CMK (cell line): Measurements from ENCODE around the gene RHOC.
A peak's percentile ranks its signal among the peaks of the same experiment; 100 is the strongest.

Experiments
- DNase-seq: peaks from one replicate; pipeline ENCODE4 v3.0.0-alpha.2; 2010; ENCODE audit warnings: low read depth

The RHOC gene

GRCh38 chr1:112701227-112702066 lies 5.5 kb downstream of the RHOC start:
- no peak for DNase-seq

GRCh38 chr1:112700290-112701226 lies 6.4 kb downstream of the RHOC start:
- peak; percentile 99 for DNase-seq

DNA sequence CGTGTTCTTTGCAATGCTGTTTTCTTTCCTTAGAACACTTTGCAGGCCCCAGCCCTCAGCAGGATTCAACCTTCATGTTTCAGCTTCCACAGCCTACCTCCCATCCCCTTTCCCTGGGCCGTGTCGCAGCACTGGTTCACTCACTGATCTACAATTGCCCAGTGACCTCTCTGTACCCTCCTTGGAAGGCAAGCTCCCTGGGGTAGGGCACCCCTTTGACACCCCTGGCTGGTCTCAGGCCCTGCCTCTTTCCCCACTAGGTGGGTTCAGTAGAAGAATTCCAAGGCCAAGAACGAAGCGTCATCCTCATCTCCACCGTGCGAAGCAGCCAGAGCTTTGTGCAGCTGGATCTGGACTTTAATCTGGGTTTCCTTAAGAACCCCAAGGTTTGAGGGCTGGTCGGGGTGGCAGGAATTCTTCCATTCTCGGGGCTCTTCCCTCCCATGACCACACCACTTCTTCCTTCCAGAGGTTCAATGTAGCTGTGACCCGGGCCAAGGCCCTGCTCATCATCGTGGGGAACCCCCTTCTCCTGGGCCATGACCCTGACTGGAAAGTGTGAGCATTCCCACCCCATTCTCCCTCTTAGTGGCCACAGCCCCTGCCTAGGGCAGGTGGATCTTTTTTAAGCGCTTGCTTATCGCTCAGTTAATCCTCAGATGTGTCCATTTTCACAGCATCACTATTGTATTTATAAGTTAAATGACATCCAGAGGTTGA lies 7.3 kb downstream of the RHOC start:
- no peak for DNase-seq

- DNase-seq = no peak
These were observed 8.3 kb downstream of the RHOC start for GRCh38 chr1:112698366-112699310.

DNA sequence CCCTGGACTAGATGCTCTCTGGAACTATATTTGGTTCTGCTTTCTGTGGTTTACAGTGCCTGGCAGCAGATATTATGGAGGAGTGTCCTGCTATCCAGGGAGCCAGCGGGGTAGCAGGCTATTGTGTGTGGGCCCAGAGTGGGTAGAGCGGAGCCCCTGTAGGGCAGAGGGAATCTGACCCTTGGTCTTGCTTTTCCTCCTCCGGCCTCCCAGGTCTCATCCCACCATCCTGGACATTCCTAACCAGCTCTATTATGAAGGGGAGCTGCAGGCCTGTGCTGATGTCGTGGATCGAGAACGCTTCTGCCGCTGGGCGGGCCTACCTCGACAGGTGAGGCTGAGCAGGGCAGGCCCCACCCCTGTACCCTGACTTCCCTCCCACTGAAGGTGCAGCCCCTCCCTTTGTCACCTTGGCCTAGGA lies 9.1 kb downstream of the RHOC start:
- DNase-seq = no peak

- no peak for DNase-seq
These were observed 10.2 kb downstream of the RHOC start for GRCh38 chr1:112696578-112697314.

DNA sequence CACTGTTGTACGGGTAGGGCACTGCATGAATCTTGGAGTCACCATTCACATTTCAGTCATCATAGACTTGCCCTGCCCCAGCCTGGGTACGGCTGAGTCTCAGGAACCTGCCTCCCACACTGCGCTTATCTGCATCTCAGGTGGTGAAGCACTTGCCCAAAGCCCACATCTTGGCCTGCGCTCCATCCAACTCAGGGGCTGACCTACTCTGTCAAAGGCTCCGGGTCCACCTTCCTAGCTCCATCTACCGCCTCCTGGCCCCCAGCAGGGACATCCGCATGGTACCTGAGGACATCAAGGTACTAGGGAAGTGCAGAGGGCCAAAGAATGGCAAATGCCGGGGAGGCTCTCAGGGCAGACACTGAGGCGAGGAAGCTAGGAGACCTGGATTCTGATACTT lies 11.7 kb downstream of the RHOC start:
- DNase-seq = no peak

DNA sequence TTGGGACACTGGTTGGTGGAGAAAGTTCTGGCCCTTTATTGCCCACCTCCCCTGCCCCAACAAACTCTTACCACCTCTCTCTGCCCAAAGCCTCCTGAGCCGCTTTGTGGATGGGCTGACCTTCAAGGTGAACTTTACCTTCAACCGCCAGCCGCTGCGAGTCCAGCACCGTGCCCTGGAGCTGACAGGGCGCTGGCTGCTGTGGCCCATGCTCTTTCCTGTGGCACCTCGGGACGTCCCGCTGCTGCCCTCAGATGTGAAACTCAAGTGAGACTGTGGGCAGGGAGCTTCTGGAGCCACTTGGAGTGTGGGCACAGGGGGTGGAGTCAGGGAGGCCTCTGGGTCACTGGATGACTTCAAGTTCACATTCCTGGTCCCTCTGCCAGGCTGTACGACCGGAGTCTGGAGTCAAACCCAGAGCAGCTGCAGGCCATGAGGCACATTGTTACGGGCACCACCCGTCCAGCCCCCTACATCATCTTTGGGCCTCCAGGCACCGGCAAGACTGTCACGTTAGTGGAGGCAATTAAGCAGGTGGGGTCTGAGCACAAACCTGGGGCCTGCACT lies 12.5 kb downstream of the RHOC start:
- no peak for DNase-seq

DNA sequence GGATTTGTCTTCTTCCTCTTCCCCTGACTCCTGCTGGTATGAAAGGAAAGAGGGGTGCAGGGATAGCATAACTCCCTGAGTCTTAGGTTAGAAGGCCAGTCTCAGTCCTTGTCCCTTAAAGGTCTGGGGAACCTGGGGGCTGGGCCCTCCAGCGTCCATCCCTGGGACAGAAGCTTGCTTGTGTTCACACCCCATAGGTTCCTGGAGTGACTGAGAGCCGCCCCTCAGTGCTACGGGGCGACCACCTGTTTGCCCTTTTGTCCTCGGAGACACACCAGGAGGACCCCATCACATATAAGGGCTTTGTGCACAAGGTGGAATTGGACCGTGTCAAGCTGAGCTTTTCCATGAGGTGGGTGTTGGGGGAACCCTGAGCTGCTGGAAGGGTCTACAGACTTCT lies 13.1 kb downstream of the RHOC start:
- DNase-seq = no peak

- no peak for DNase-seq
These were observed 14.2 kb downstream of the RHOC start for GRCh38 chr1:112692681-112693080.

GRCh38 chr1:112689842-112690237 lies 17.1 kb downstream of the RHOC start:
- DNase-seq = no peak

- no peak for DNase-seq
These were observed 17.6 kb downstream of the RHOC start for GRCh38 chr1:112689196-112689841.

GRCh38 chr1:112688781-112689193 lies 18.1 kb downstream of the RHOC start:
- DNase-seq = no peak

GRCh38 chr1:112687785-112688496 lies 19.0 kb downstream of the RHOC start:
- DNase-seq = no peak

DNA sequence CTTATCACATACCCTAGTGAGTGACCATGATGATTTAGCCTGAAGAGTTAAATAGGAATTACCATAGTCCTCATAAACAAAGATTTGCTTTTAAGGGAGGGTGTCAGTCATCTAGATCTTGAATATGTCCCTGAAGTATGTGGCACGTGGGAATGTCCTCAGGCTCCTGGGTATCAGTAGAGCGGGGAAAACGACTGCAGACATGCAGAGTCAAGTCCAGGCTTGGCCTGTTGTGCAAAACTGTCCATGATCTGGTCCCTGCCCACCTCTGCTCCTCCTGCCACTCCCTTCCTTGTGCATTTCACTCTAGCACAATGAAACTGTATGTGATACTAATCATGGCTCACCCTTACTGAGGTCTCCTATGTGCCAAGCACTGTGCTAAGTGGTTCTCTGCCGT lies 19.6 kb downstream of the RHOC start:
- no peak for DNase-seq

DNA sequence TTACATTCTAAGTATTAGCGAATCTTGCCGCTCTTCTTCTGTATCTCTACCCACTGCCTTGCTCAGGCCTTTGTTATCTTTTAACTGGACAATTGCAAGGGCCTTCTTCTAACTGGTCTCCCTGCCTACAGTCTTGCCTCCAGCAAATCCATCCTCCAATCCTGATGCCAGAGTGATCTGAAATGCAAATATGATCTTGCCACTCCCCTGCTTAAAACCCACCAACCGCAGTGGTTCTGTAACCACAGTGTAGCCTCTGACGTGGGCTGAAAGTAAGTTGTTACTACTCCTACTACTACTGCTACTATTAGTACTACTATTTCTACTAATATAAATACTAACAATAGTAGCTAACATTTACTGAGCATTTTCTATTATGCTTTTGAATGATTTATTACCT lies 20.1 kb downstream of the RHOC start:
- no peak for DNase-seq

DNA sequence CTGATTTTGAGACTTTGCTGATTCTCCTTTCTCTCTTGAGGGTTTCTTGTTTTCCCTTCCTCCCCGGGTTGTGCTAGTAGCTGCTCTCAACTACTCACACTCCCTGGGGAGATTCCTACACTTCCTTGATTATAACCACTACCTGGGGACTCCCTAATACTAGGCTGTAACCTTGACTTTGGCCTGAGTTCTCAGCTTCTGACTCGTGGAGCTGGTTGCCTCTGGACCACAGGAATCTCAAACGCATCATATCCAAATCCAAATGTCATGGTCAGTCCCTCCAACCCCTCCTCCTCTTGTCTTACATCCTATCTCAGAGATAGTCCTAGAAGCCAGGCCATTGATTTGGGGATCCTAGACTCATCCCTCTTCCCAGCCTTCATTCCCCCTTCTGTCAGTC lies 20.5 kb downstream of the RHOC start:
- no peak for DNase-seq

- DNase-seq = no peak
These were observed 21.0 kb downstream of the RHOC start for GRCh38 chr1:112685913-112686312.

GRCh38 chr1:112678605-112679004 lies 28.3 kb downstream of the RHOC start:
- no peak for DNase-seq
